Activated T-cell treated with anti-CD3 and anti-CD28 coated beads, Interleukin-2, amount 50 U/mL, for 24 hours (primary cell): Measurements from ENCODE around the gene KREMEN1.

Experiments
- DNase-seq: peaks from one replicate; pipeline ENCODE4 v3.0.0-alpha.2; 2020
- H3K27ac Mint-ChIP-seq: 2 replicates; pipeline ENCODE4 v1.8.0; 2020; ENCODE audit warnings: mild to moderate bottlenecking, mixed read lengths
- H3K27me3 Mint-ChIP-seq: 2 replicates; pipeline ENCODE4 v1.8.0; 2020; ENCODE audit warnings: mixed read lengths
- H3K36me3 Mint-ChIP-seq: 2 replicates; pipeline ENCODE4 v1.8.0; 2020; ENCODE audit warnings: low read depth, mixed read lengths
- H3K4me1 Mint-ChIP-seq: 2 replicates; pipeline ENCODE4 v1.8.0; 2020; ENCODE audit warnings: low read depth, mixed read lengths
- H3K4me3 Mint-ChIP-seq: 2 replicates; pipeline ENCODE4 v1.8.0; 2020; ENCODE audit warnings: mild to moderate bottlenecking, moderate library complexity, mixed read lengths
- H3K9me3 Mint-ChIP-seq: 2 replicates; pipeline ENCODE4 v1.8.0; 2020; ENCODE audit warnings: mixed read lengths

KREMEN1 gene

DNA sequence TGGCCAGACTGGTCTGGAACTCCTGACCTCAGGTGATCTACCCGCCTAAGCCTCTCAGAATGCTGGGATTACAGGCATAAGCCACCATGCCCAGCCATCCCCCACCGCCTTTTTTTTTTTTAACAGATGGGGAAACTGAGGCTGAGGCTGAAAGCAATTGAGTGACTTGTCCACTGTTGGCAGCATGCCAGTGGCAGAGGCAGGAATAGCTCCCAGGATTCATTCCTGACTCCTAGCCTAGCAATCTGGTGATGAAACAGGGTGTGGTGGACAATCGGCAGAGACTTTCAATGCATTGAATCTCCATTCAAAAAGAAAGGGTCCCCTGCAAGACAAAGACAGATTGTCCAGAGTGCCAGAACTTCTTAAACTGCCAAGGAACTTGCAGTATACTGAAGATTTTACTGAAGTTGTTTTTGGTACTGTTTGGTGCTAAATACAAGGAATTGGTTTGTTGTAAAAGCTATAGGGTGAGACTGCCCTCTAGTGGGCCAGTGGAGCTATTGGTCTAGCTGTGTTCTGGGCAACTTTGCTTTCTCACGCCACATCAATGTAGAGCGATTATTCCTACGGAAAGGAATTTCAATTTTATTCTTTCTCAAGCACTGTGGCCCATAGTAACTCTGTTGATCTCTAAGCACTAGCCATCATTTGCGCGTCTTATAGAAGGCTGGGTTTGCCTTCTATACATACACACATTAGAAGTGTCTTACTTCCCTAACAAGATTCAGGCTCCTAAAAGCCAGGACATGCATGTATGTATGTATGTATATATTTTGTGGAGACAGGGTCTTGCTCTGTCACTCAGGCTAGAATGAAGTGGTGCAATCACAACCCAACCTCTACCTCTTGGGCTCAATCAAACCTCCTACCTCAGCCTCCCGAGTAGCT, 32.2 kb upstream of the KREMEN1 start:
- peak; percentile 53 for DNase-seq
- Mint-ChIP-seq H3K4me3 (no peak overlapping the region), H3K36me3 (no peaks in the 10 kb centered on the region), H3K27me3 (peaks cover 19% of the 10 kb centered on the region), H3K4me1 (peaks cover 1% of the 10 kb centered on the region), H3K9me3 (no peaks in the 10 kb centered on the region), H3K27ac (no peak overlapping the region)

DNA sequence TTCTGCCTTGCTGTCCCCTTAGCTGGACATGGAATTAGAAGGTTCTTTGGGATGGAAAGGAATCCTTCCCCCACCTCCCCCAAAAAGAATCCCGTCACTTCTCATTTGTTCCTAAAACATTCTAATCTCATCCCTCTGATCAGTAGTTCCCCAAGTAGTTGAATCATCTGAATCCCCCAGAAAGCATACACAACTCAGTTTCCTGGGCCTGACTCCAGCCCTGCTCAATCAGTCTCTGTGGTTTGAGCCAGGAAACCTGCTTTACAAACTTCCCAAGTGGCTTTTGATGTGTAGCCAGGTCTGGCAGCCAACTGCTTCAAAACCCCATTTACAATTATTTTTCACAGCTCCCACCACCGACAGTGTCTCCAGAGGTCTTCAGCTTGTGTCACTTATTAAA, 31.4 kb upstream of the KREMEN1 start:
- no peak overlapping the region for H3K4me3 Mint-ChIP-seq
- H3K4me1 Mint-ChIP-seq: peaks cover 1% of the 10 kb centered on the region
- no peaks in the 10 kb centered on the region for H3K9me3 Mint-ChIP-seq
- DNase-seq: no peak
- H3K27me3 Mint-ChIP-seq: peaks cover 13% of the 10 kb centered on the region
- no peak overlapping the region for H3K27ac Mint-ChIP-seq
- peaks cover 3% of the 10 kb centered on the region for H3K36me3 Mint-ChIP-seq

GRCh38 chr22:29043906-29044575, 28.8 kb upstream of the KREMEN1 start:
- Mint-ChIP-seq H3K36me3 (peaks cover 4% of the 10 kb centered on the region), H3K4me3 (no peak overlapping the region), H3K4me1 (peaks cover 1% of the 10 kb centered on the region), H3K9me3 (no peaks in the 10 kb centered on the region), H3K27ac (no peak overlapping the region), H3K27me3 (peaks cover 13% of the 10 kb centered on the region)
- DNase-seq: no peak

- DNase-seq: no peak
- Mint-ChIP-seq H3K36me3 (peaks cover 9% of the 10 kb centered on the region), H3K9me3 (no peaks in the 10 kb centered on the region), H3K27me3 (peaks cover 13% of the 10 kb centered on the region), H3K4me3 (no peak overlapping the region), H3K4me1 (peaks cover 1% of the 10 kb centered on the region), H3K27ac (no peak overlapping the region)
Observed at GRCh38 chr22:29044657-29045176, 28.1 kb upstream of the KREMEN1 start.

DNA sequence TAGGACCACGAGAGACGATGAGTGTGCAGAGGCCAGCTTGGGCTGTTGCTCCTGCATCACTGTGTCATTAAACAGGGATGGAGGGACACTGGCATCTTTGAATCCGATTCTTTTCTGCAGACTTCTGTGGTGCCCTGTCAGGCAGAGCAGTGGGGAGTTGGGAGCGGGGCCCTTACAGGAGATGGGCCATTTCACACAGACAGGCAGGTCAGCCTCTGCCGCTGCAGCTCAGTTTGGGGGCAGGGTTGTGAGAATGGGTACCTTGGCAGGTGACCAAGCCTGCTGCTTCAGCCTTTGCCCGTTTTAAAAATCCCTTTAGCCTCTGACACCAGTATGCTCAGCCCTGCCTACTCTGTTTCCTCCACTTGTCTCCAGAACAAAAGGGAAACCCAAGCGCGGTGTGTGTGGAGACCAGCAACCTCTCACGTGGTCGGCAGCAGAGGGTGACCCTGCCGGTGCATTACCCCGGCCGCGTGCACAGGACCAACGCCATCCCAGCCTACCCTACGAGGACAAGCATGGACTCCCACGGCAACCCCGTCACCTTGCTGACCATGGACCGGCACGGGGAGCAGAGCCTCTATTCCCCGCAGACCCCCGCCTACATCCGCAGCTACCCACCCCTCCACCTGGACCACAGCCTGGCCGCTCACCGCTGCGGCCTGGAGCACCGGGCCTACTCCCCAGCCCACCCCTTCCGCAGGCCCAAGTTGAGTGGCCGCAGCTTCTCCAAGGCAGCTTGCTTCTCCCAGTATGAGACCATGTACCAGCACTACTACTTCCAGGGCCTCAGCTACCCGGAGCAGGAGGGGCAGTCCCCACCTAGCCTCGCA, 23.8 kb upstream of the KREMEN1 start:
- Mint-ChIP-seq H3K27me3 (no peaks in the 10 kb centered on the region), H3K36me3 (peaks cover 9% of the 10 kb centered on the region), H3K4me3 (no peak overlapping the region), H3K9me3 (no peaks in the 10 kb centered on the region), H3K4me1 (no peaks in the 10 kb centered on the region), H3K27ac (no peak overlapping the region)
- no peak for DNase-seq

- no peak overlapping the region for H3K27ac Mint-ChIP-seq
- H3K36me3 Mint-ChIP-seq: peaks cover 9% of the 10 kb centered on the region
- H3K27me3 Mint-ChIP-seq: no peaks in the 10 kb centered on the region
- no peaks in the 10 kb centered on the region for H3K9me3 Mint-ChIP-seq
- no peaks in the 10 kb centered on the region for H3K4me1 Mint-ChIP-seq
- no peak overlapping the region for H3K4me3 Mint-ChIP-seq
- no peak for DNase-seq
Observed at GRCh38 chr22:29049655-29050263, 23.1 kb upstream of the KREMEN1 start.

DNA sequence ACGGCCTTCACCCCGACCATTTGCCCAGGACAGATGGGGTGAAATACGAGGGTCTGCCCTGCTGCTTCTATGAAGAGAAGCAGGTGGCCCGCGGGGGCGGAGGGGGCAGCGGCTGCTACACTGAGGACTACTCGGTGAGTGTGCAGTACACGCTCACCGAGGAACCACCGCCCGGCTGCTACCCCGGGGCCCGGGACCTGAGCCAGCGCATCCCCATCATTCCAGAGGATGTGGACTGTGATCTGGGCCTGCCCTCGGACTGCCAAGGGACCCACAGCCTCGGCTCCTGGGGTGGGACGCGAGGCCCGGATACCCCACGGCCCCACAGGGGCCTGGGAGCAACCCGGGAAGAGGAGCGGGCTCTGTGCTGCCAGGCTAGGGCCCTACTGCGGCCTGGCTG, 22.4 kb upstream of the KREMEN1 start:
- peaks cover 9% of the 10 kb centered on the region for H3K36me3 Mint-ChIP-seq
- H3K27me3 Mint-ChIP-seq: no peaks in the 10 kb centered on the region
- no peak overlapping the region for H3K4me3 Mint-ChIP-seq
- no peaks in the 10 kb centered on the region for H3K9me3 Mint-ChIP-seq
- no peak for DNase-seq
- H3K4me1 Mint-ChIP-seq: no peaks in the 10 kb centered on the region
- no peak overlapping the region for H3K27ac Mint-ChIP-seq

- DNase-seq: no peak
- Mint-ChIP-seq H3K27me3 (no peaks in the 10 kb centered on the region), H3K4me1 (no peaks in the 10 kb centered on the region)
Observed at GRCh38 chr22:29053048-29053702, 19.7 kb upstream of the KREMEN1 start.

DNA sequence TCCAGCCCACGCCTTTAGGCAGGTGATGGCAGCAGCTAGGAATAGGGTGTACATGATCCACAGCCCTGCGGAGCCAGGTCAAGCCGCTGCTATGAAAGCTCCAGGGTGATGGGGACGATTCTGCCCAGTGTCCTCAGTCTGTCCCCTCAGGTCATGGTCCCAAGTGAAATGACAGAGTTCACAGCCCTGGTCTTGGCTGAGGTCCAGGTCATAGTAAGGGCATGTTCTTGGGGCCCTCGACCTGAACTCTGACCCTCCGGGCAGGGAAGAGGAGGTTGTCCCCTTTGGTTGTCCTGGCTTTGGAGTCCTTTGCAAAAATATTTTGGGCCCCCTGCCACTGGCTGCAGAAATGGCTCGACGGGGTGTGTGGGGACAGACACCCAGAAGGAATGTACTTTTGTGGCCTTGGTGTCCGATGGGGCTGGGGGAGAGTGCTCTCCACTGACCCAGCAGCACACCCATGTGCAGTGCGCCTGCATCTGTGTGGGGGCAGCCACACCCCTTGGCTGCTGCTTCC, 18.5 kb upstream of the KREMEN1 start:
- no peaks in the 10 kb centered on the region for H3K4me1 Mint-ChIP-seq
- no peak overlapping the region for H3K27ac Mint-ChIP-seq
- peaks cover 2% of the 10 kb centered on the region for H3K36me3 Mint-ChIP-seq
- H3K9me3 Mint-ChIP-seq: no peaks in the 10 kb centered on the region
- DNase-seq: no peak
- H3K27me3 Mint-ChIP-seq: no peaks in the 10 kb centered on the region
- no peak overlapping the region for H3K4me3 Mint-ChIP-seq

More at GRCh38 chr22:29053048-29053702, 19.7 kb upstream of the KREMEN1 start:
- no peak overlapping the region for H3K4me3 Mint-ChIP-seq
- H3K9me3 Mint-ChIP-seq: no peaks in the 10 kb centered on the region
- peaks cover 5% of the 10 kb centered on the region for H3K36me3 Mint-ChIP-seq
- no peak overlapping the region for H3K27ac Mint-ChIP-seq

GRCh38 chr22:29055192-29055830, 17.5 kb upstream of the KREMEN1 start:
- Mint-ChIP-seq H3K4me3 (no peak overlapping the region), H3K4me1 (no peaks in the 10 kb centered on the region), H3K27ac (no peak overlapping the region), H3K9me3 (no peaks in the 10 kb centered on the region), H3K27me3 (no peaks in the 10 kb centered on the region), H3K36me3 (no peaks in the 10 kb centered on the region)
- DNase-seq: no peak

DNA sequence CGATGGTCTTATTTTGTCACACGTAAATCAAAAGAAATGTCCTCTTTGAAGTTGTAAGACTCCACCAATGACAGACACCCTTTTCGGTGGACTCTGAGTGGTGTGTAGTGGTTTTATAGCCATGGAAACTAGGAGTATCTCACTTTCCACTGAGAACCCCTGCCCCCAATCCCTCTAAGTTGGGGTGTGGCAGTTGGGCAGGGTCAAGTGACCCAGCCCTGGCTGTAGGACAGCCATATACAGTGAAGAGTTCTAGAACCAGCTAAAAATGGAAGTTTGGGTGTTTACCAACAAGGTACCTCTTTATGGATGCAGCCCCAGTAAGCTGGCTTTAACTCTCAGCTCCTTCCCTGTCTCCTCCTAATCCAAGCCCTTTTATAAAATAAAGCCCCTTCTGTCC, 16.4 kb upstream of the KREMEN1 start:
- Mint-ChIP-seq H3K27ac (no peak overlapping the region), H3K9me3 (no peaks in the 10 kb centered on the region), H3K4me1 (no peaks in the 10 kb centered on the region), H3K4me3 (no peak overlapping the region), H3K36me3 (no peaks in the 10 kb centered on the region), H3K27me3 (peaks cover 6% of the 10 kb centered on the region)
- no peak for DNase-seq

GRCh38 chr22:29060251-29060869, 12.5 kb upstream of the KREMEN1 start:
- H3K27me3 Mint-ChIP-seq: peaks cover 14% of the 10 kb centered on the region
- H3K36me3 Mint-ChIP-seq: no peaks in the 10 kb centered on the region
- no peaks in the 10 kb centered on the region for H3K9me3 Mint-ChIP-seq
- H3K4me3 Mint-ChIP-seq: no peak overlapping the region
- no peak for DNase-seq
- H3K4me1 Mint-ChIP-seq: peaks cover 7% of the 10 kb centered on the region
- no peak overlapping the region for H3K27ac Mint-ChIP-seq

DNA sequence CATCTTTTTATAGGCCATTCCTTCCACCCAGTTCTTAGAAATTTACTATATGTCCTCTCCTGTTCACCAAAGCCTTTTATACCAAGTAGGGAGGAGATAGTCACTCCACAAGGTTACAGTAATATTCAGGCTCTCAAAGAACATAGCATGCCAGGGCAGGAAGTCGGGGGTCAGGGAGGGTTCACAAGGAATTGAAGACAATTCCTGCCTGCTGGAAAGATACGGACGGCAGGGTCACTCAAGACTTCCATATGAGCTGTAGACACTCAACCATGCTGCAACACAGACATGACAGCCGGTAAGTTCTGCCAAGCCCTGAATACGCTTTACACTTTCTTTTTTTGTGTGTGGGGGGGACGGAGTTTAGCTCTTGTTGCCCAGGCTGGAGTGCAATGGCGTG, 11.9 kb upstream of the KREMEN1 start:
- H3K9me3 Mint-ChIP-seq: no peaks in the 10 kb centered on the region
- no peaks in the 10 kb centered on the region for H3K36me3 Mint-ChIP-seq
- no peak overlapping the region for H3K4me3 Mint-ChIP-seq
- DNase-seq: no peak
- H3K27me3 Mint-ChIP-seq: peaks cover 16% of the 10 kb centered on the region
- H3K27ac Mint-ChIP-seq: no peak overlapping the region
- H3K4me1 Mint-ChIP-seq: peaks cover 13% of the 10 kb centered on the region
